GM18951 (cell line): Measurements from ENCODE around the gene ARHGAP10.
"Not testable (repeated sequence)": the region's sequence is repeated elsewhere in the genome, so short reads cannot be mapped to it uniquely, and the experiment has no call there.

Source experiments
- POLR2A ChIP-seq: IDR thresholded peaks from 4 replicates; pipeline ENCODE4 v1.6.1; 2011; ENCODE audit warnings: mild to moderate bottlenecking; ENCODE audit not compliant: insufficient read length, insufficient read depth; ENCODE audit errors: extremely low read depth
- in situ Hi-C: fragments of 300-500 bp; cut with MboI; formaldehyde crosslinking; loops from one replicate; pipeline ENCODE4 v1.12.0; 2022; ENCODE audit warnings: low sequenced_read_pairs, mixed read lengths, inconsistent platforms; ENCODE audit not compliant: unreplicated experiment

Gene ARHGAP10

GRCh38 chr4:147866532-147867271, 134.8 kb downstream of the ARHGAP10 start:
- in situ Hi-C loops: loop anchor here (10.0 to 25.0 kb wide), 2 partner anchors 172 to 354 kb away; no protein-coding TSS in a partner anchor
- TF ChIP-seq POLR2A: no peak

GRCh38 chr4:147874109-147874508, 142.2 kb downstream of the ARHGAP10 start:
- no peak for TF ChIP-seq POLR2A

GRCh38 chr4:147877308-147877771, 145.5 kb downstream of the ARHGAP10 start:
- in situ Hi-C loops: no loop called here
- TF ChIP-seq POLR2A: no peak

More at GRCh38 chr4:147874109-147874508, 142.2 kb downstream of the ARHGAP10 start:
- in situ Hi-C loops: loop anchor here (25.0 kb wide), 1 partner anchor 362 kb away; no protein-coding TSS in a partner anchor

GRCh38 chr4:147879676-147880075, 147.8 kb downstream of the ARHGAP10 start:
- TF ChIP-seq POLR2A: no peak
- in situ Hi-C loops: no loop called here

DNA sequence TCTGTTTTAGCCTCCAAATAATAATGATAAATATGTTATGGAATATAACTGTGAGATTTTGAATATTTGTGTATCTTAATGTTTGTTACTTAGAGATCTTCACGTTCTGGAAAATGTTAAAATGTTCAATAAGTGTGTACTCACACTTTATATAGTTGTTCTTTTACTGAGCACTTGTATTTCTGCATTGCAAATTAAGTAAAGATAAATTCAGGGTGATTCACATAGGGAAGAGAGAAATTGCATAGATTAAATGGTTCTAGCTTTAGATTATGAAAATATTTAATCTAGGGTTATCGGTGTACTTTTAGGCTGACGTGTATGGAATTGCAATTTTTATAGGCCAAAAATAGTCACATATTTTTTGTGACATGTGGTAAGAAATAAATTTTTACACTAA, 148.6 kb downstream of the ARHGAP10 start:
- in situ Hi-C loops: no loop called here
- TF ChIP-seq POLR2A: no peak

DNA sequence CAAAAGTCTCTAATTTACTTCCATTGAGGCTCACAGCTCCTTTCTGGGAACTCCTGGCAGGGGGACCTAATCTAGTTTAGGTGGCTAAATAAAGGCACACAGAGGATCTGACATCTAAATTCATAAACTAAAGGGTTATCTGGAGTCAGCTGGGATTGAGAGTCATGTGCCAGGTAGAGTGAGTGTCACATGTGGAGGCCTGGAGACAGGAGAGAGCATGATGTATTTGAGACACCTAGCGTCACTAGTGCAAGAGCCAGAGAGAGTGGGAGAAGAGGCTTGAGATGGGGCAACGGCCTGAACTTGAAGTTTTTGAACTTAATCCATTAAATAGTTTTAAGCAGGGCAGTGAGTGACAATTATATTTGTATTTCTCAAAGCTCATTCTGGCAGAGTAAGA, 152.6 kb downstream of the ARHGAP10 start:
- in situ Hi-C loops: no loop called here
- TF ChIP-seq POLR2A: no peak

GRCh38 chr4:147885216-147885615, 153.3 kb downstream of the ARHGAP10 start:
- in situ Hi-C loops: not testable (repeated sequence)

GRCh38 chr4:147891476-147892115, 159.7 kb downstream of the ARHGAP10 start:
- TF ChIP-seq POLR2A: no peak
- in situ Hi-C loops: no loop called here

DNA sequence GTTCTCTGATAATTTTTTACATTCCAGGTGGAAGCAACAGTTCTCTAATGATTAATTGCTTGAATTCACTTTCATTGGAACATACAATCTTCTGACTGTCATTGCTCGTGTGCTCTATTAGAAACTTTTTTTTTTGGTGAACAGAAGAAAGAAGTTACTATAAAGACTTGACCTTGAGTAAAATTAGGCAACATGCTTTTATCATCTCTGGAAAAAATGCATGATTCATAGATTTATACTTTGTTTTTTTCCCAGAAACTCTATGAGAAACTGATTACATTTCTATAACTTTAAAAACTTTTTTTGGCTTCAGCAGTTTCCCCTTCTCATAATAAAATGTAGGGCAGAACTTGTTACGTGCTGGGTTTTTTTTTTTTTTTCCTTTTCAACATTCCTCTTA, 167.6 kb downstream of the ARHGAP10 start:
- in situ Hi-C loops: no loop called here
- no peak for TF ChIP-seq POLR2A

DNA sequence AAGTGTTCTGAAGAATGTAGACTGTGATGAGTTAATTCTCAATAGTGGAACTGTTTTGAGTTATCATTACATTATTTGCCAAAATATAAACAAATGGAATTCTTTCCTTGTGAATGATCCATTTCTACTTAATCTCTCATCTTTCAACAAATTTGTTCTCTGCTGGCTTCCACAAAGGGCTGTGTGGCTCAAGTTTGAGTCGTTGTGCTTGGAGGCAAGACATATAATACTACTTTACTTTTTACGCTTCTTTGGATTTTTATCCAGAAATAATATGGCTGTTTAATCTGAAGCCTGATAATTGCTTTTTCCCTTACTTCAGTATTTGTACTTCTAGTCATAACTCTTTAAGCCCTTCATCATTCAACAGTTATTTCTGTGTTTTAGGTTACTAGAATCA, 169.5 kb downstream of the ARHGAP10 start:
- no peak for TF ChIP-seq POLR2A
- in situ Hi-C loops: no loop called here

DNA sequence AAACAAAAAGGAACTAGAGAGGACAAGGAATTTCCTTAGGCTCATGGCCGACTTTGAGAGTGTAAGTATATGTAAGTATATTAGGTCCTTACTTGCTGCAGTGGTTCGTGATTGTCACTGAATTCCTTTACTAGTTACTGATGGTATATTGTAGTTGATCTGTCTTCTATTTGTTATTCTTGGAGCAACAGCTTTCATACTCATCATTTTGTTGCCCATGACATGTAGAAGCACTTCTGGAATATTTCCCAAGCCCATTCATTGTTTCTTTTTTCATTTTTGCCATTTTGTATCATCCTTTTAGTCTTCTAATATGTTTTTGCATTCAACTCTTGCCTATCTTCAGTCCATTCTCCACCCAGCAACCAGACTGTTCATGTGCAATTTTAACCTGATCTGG, 170.0 kb downstream of the ARHGAP10 start:
- TF ChIP-seq POLR2A: no peak
- in situ Hi-C loops: no loop called here

DNA sequence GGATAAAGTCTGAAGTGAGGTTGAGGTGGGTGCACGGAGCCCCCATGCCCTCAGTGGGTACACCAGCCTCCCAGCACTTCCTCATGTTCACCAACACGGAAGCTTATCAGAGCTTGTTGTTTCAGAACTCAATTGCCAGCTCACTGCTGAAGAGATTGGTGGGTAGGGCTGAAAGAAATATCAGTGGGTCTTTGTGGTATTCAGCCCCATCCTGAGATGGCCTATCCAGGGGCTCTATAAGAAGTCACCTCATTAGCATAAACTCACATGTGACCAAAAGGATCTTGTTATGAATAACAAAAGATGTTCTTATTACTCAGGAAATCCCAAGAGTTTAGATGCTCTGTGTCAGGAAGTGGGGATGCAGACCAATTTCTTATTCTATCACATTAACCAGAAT, 177.3 kb downstream of the ARHGAP10 start:
- no peak for TF ChIP-seq POLR2A
- in situ Hi-C loops: no loop called here

- in situ Hi-C loops: no loop called here
- no peak for TF ChIP-seq POLR2A
Measured at GRCh38 chr4:147910315-147910714, 178.4 kb downstream of the ARHGAP10 start.

GRCh38 chr4:147912106-147912505, 180.2 kb downstream of the ARHGAP10 start:
- in situ Hi-C loops: not testable (repeated sequence)

DNA sequence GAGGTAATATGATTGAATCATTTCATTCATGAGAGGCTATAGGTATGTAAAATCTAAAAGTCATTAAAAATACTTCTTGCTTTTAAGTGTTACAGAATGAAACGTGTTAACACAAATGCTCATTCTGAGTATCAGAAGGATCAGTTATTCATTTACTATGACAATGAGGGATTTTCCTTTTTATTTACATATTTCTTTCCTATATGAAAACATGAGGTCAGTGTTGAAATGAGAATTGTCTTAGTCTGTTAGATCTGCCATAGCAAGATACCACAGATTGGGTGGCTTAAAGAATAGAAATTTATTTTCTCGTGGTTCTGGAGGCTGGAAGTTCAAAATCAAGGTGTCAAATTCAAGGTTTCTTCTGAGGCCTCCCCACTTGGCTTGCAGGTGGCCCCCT, 181.2 kb downstream of the ARHGAP10 start:
- in situ Hi-C loops: no loop called here
- no peak for TF ChIP-seq POLR2A

GRCh38 chr4:147916351-147916750, 184.5 kb downstream of the ARHGAP10 start:
- no peak for TF ChIP-seq POLR2A
- in situ Hi-C loops: no loop called here
